Heart right ventricle (tissue), 16 donors: ENCODE results near the gene ATAD1. TPM values are rescaled to one million over a fixed set of nuclear protein-coding genes. Genes with fewer than 3 reads are reported as not detected.
A peak's percentile ranks its signal among the peaks of the same experiment; 100 is the strongest.

Experiments
- ATAC-seq, 8 donors: fragments of 200-7000 bp; cut with Tn5 transposase; one replicate each; pipeline ENCODE4 v1.9.1; 2020; ENCODE audit warnings: mild to moderate bottlenecking in 8 of 8, moderate library complexity in 8 of 8, moderate number of reproducible peaks in 1 of 8
- DNase-seq, 2 donors: peaks; one replicate each; pipeline ENCODE4 v3.0.0-alpha.2; 2020
- H3K27ac ChIP-seq, 10 donors: fragments of 200-600 bp; sonication (generic) in 2 of 10; one replicate each; pipeline versions ENCODE4 v1.5.0 to v1.8.0; 2020 to 2022; ENCODE audit warnings: mild to moderate bottlenecking in 3 of 10
- H3K27me3 ChIP-seq, 7 donors: fragments of 200-600 bp; one replicate each; pipeline ENCODE4 v1.8.0; 2021 to 2022; ENCODE audit warnings: mild to moderate bottlenecking in 2 of 7
- H3K36me3 ChIP-seq, 9 donors: fragments of 200-600 bp; sonication (generic) in 1 of 9; one replicate each; pipeline versions ENCODE4 v1.5.0 to v1.8.0; 2020 to 2022; ENCODE audit warnings: mild to moderate bottlenecking in 2 of 9
- H3K4me1 ChIP-seq, 9 donors: fragments of 200-600 bp; sonication (generic) in 1 of 9; one replicate each; pipeline versions ENCODE4 v1.5.0 to v1.8.0; 2020 to 2022; ENCODE audit warnings: mild to moderate bottlenecking in 4 of 9
- H3K4me3 ChIP-seq, 10 donors: fragments of 200-600 bp; sonication (generic) in 2 of 10; one replicate each; pipeline versions ENCODE4 v1.5.0 to v1.8.0; 2020 to 2022; ENCODE audit warnings: mild to moderate bottlenecking in 7 of 10, moderate library complexity in 2 of 10
- H3K9me3 ChIP-seq, 11 donors: fragments of 200-600 bp in 10 of 11; sonication (generic) in 2 of 11; one replicate each; pipeline versions ENCODE4 v1.5.0 to v1.8.0; 2013 to 2022; ENCODE audit warnings: mild to moderate bottlenecking in 2 of 11, control low read depth in 1 of 11, moderate library complexity in 1 of 11
- CTCF ChIP-seq, 9 donors: fragments of 200-600 bp; sonication (generic) in 2 of 9; IDR thresholded peaks; one replicate each; pipeline versions ENCODE4 v1.5.0 to v1.8.0; 2021 to 2022; ENCODE audit warnings: antibody characterized with exemption in 9 of 9, mild to moderate bottlenecking in 5 of 9, moderate library complexity in 1 of 9
- WGBS, 2 donors: extraction: QIAGEN DNeasy Blood & Tissue Kit; methylation state at CpG; one replicate each; pipeline ENCODE4 v1.1.7; 2013; ENCODE audit warnings: inconsistent platforms in 1 of 2; 5-methylcytosine and 5-hydroxymethylcytosine counted together
- intact Hi-C, 10 donors: fragments of 100-400 bp; cut with DNase I; formaldehyde crosslinking; loops; one replicate each; pipeline versions ENCODE4 v1.11.1 to v1.14.2; 2022
- polyA plus RNA-seq, 2 donors: library from polyadenylated mRNA; stranded (reverse); fragments of 200-250 nt; gene quantifications; one replicate each; pipeline ENCODE4 v1.2.3, GENCODE V29; 2013
- total RNA-seq, 10 donors: library from RNA; stranded (reverse); fragmentation: NEBNext Ultra II Directional in 3 of 10; extraction: Animal tissue kit (Norgen Biotek cat#: 25700) in 3 of 10; gene quantifications; one replicate each; pipeline versions ENCODE4 v1.2.1 to v1.2.4, GENCODE V29; 2021 to 2023
- donor health status: Arrhythmogenic right ventricular cardiomyopathy.
- donor health status: ischemic (EF 13 %, LVEDD 7.1; RV severe dilation, severe dysfunction).
- donor health status: healthy with polysubstance abuse.
- donor health status: DM: no; HTN: yes; CAD: no.
- donor health status: DM: no; HTN: no; CAD: no.
- donor health status: ischemic (EF 25% LVEDD 6.9; RV normal size, moderate dysfunction).
- donor health status: ischemic (EF 25% LVEDD 5.7; RV mildly dilated, moderate dysfunction).
- donor health status: healthy.
- donor health status: DM: yes; HTN: yes; CAD: no.
- donor health status: Ischemic cardiomyopathy.
- donor health status: ischemic (EF 35%, LVEDD 5.7; RV mildly dilated, moderate dysfunction).
- donor health status: nonischemic (EF 11% LVEDD 7.7; RV severe dilation, severe dysfunction).
- donor health status: DM: yes; HTN: yes; CAD: no.
- donor health status: PGD.
- donor health status: ischemic (EF 29% LVEDD 5.4; RV normal size, mild dysfunction).
- donor health status: nonischemic (EF 23%, LVEDD 6.1; RV moderate dilation, normal function).

The ATAD1 gene
- total and polyA plus RNA-seq, 12 donors = 18.4 to 147 (median 97.8) TPM

GRCh38 chr10:87723500-87723899 lies 94.5 kb downstream of the ATAD1 start:
- intact Hi-C loops = no loop called here
- Histone ChIP-seq H3K4me3 (no peak overlapping the region), H3K4me1 (peaks cover 0 to 25% (median 6%) of the 10 kb centered on the region in 9 donors), H3K27ac (no peak overlapping the region), H3K9me3 (no peaks in the 10 kb centered on the region), H3K27me3 (no peaks in the 10 kb centered on the region), H3K36me3 (peaks cover 0 to 25% (median 0%) of the 10 kb centered on the region in 9 donors)
- WGBS, 2 donors = 74 to 78% methylated on average over 6 of the region's 6 CpGs
- no peak for TF ChIP-seq CTCF (IDR thresholded peaks at IDR 0.05)
- no peak for DNase-seq
- ATAC-seq = no peak

GRCh38 chr10:87722716-87723115 lies 95.3 kb downstream of the ATAD1 start:
- Histone ChIP-seq H3K27ac (peak overlapping the region in 3 of 10 donors; percentile 52 to 65 (median 56)), H3K4me3 (no peak overlapping the region), H3K36me3 (peaks cover 0 to 23% (median 0%) of the 10 kb centered on the region in 9 donors), H3K9me3 (no peaks in the 10 kb centered on the region), H3K27me3 (no peaks in the 10 kb centered on the region), H3K4me1 (peaks cover 0 to 25% (median 6%) of the 10 kb centered on the region in 9 donors)
- DNase-seq (no peak), ATAC-seq (no peak)
- intact Hi-C loops = no loop called here
- WGBS, 2 donors = 63 to 76% methylated on average over 4 of the region's 4 CpGs
- TF ChIP-seq CTCF (IDR thresholded peaks at IDR 0.05) = no peak

GRCh38 chr10:87721781-87722180 lies 96.2 kb downstream of the ATAD1 start:
- 79 to 83% methylated on average over 2 of the region's 2 CpGs for WGBS, 2 donors
- peak overlapping the region in 6 of 10 donors; percentile 12 to 65 (median 51) for H3K27ac ChIP-seq

GRCh38 chr10:87720665-87721064 lies 97.4 kb downstream of the ATAD1 start:
- WGBS, 2 donors = 98 to 100% methylated on average over 1 of the region's 1 CpG
- H3K36me3 ChIP-seq = peaks cover 0 to 16% (median 0%) of the 10 kb centered on the region in 9 donors
- H3K4me3 ChIP-seq = no peak overlapping the region
- DNase-seq (no peak), ATAC-seq (no peak)
- H3K4me1 ChIP-seq = peaks cover 0 to 40% (median 19%) of the 10 kb centered on the region in 9 donors
- H3K27ac ChIP-seq = peak overlapping the region in 5 of 10 donors; percentile 13 to 65 (median 52)
- intact Hi-C loops = no loop called here
- H3K27me3 ChIP-seq = no peaks in the 10 kb centered on the region
- no peak for TF ChIP-seq CTCF (IDR thresholded peaks at IDR 0.05)
- H3K9me3 ChIP-seq = no peaks in the 10 kb centered on the region

More at GRCh38 chr10:87721781-87722180, 96.2 kb downstream of the ATAD1 start:
- Histone ChIP-seq H3K36me3 (peaks cover 0 to 14% (median 0%) of the 10 kb centered on the region in 9 donors), H3K4me1 (peaks cover 0 to 29% (median 8%) of the 10 kb centered on the region in 9 donors), H3K4me3 (no peak overlapping the region), H3K27me3 (no peaks in the 10 kb centered on the region), H3K9me3 (no peaks in the 10 kb centered on the region)
- DNase-seq (no peak), ATAC-seq (peak in 3 of 8 donors; percentile 38 to 74 (median 44))
- intact Hi-C loops = no loop called here
- TF ChIP-seq CTCF (IDR thresholded peaks at IDR 0.05) = no peak
